CD14-positive monocyte (primary cell): ENCODE results near the gene TTLL8. TPM values are rescaled to one million over a fixed set of nuclear protein-coding genes. Genes with fewer than 3 reads are reported as not detected.

ENCODE experiments used
- DNase-seq, 3 donors: peaks; one replicate each; pipeline ENCODE4 v3.0.0-alpha.2; 2011 to 2022
- H2AFZ ChIP-seq: 2 replicates; pipeline ENCODE4 v1.6.0; 2012; ENCODE audit warnings: mild to moderate bottlenecking, low read depth, low read length, inconsistent platforms; ENCODE audit not compliant: insufficient read depth, poor library complexity, severe bottlenecking
- H3K27ac ChIP-seq, 2 donors: 1 replicate in 1 of 2; 2 replicates in 1 of 2; pipeline ENCODE4 v1.5.1; 2012 to 2013; ENCODE audit warnings: low read length in 2 of 2, control low read depth in 1 of 2, inconsistent platforms in 1 of 2, low read depth in 1 of 2, mild to moderate bottlenecking in 1 of 2
- H3K27me3 ChIP-seq, 2 donors: one replicate each; pipeline versions ENCODE4 v1.6.0 to v1.6.1; 2011 to 2013; ENCODE audit warnings: low read length in 2 of 2; ENCODE audit not compliant: control insufficient read depth in 2 of 2, insufficient read depth in 2 of 2
- H3K36me3 ChIP-seq, 2 donors: replicated peaks in 1 of 2; 1 replicate in 1 of 2; 2 replicates in 1 of 2; pipeline versions ENCODE4 v1.5.1 to v1.6.1; 2012 to 2013; ENCODE audit warnings: low read length in 2 of 2, control low read depth in 1 of 2, inconsistent platforms in 1 of 2, mild to moderate bottlenecking in 1 of 2; ENCODE audit not compliant: insufficient read depth in 2 of 2, control insufficient read depth in 1 of 2
- H3K4me1 ChIP-seq, 2 donors: 1 replicate in 1 of 2; 2 replicates in 1 of 2; pipeline versions ENCODE4 v1.5.1 to v1.6.1; 2012 to 2013; ENCODE audit warnings: low read length in 2 of 2, control low read depth in 1 of 2, inconsistent platforms in 1 of 2, mild to moderate bottlenecking in 1 of 2, moderate library complexity in 1 of 2; ENCODE audit not compliant: insufficient read depth in 2 of 2, control insufficient read depth in 1 of 2
- H3K4me2 ChIP-seq: replicated peaks from 2 replicates; pipeline ENCODE3; 2012; ENCODE audit warnings: low read length, moderate library complexity, mild to moderate bottlenecking; ENCODE audit not compliant: poor library complexity, severe bottlenecking; ENCODE audit errors: extremely low read depth
- H3K4me3 ChIP-seq, 3 experiments: fragments of 200-600 bp in 1 of 3; sonication (generic) in 1 of 3; replicated peaks in 1 of 3; 1 replicate in 2 of 3; 2 replicates in 1 of 3; pipeline ENCODE4 v1.5.1; 2011 to 2013; ENCODE audit warnings: low read length in 3 of 3, mild to moderate bottlenecking in 3 of 3, control low read depth in 2 of 3, low read depth in 2 of 3, inconsistent platforms in 1 of 3, moderate library complexity in 1 of 3
- H3K79me2 ChIP-seq: 2 replicates; pipeline ENCODE4 v1.6.0; 2012; ENCODE audit warnings: mild to moderate bottlenecking, control low read depth, inconsistent platforms, low read length, moderate library complexity; ENCODE audit not compliant: insufficient read depth
- H3K9ac ChIP-seq: 2 replicates; pipeline ENCODE4 v1.6.0; 2017; ENCODE audit warnings: low read length, mild to moderate bottlenecking; ENCODE audit not compliant: insufficient read depth, poor library complexity, severe bottlenecking
- H3K9me3 ChIP-seq, 2 donors: replicated peaks in 1 of 2; 1 replicate in 1 of 2; 2 replicates in 1 of 2; pipeline versions ENCODE4 v1.5.1 to v1.6.1; 2012 to 2013; ENCODE audit warnings: low read length in 2 of 2, control low read depth in 1 of 2; ENCODE audit not compliant: control insufficient read depth in 1 of 2, insufficient read depth in 1 of 2
- H4K20me1 ChIP-seq: 2 replicates; pipeline ENCODE4 v1.6.0; 2012; ENCODE audit warnings: mild to moderate bottlenecking, low read length, control low read depth, moderate library complexity; ENCODE audit not compliant: insufficient read depth
- H3K27ac Mint-ChIP-seq, 7 donors: one replicate each; pipeline ENCODE4 v1.8.0; 2020; ENCODE audit warnings: mild to moderate bottlenecking in 7 of 7, mixed read lengths in 7 of 7, moderate library complexity in 6 of 7, inconsistent platforms in 2 of 7
- H3K27me3 Mint-ChIP-seq, 3 donors: one replicate each; pipeline ENCODE4 v1.8.0; 2021 to 2022; ENCODE audit warnings: low read depth in 3 of 3, mild to moderate bottlenecking in 3 of 3, mixed read lengths in 3 of 3, moderate library complexity in 3 of 3, inconsistent platforms in 1 of 3
- H3K36me3 Mint-ChIP-seq, 2 donors: one replicate each; pipeline ENCODE4 v1.8.0; 2020; ENCODE audit warnings: mixed read lengths in 2 of 2, inconsistent platforms in 1 of 2, mild to moderate bottlenecking in 1 of 2
- H3K4me1 Mint-ChIP-seq: one replicate; pipeline ENCODE4 v1.8.0; 2020; ENCODE audit warnings: mild to moderate bottlenecking, mixed read lengths
- H3K4me3 Mint-ChIP-seq, 2 donors: one replicate each; pipeline ENCODE4 v1.8.0; 2020; ENCODE audit warnings: mild to moderate bottlenecking in 2 of 2, mixed read lengths in 2 of 2, moderate library complexity in 1 of 2
- H3K9me3 Mint-ChIP-seq, 7 donors: one replicate each; pipeline ENCODE4 v1.8.0; 2020 to 2022; ENCODE audit warnings: mixed read lengths in 7 of 7, mild to moderate bottlenecking in 6 of 7, moderate library complexity in 6 of 7, inconsistent platforms in 2 of 7
- CTCF ChIP-seq: fragments of 200-600 bp; IDR thresholded peaks from one replicate; pipeline ENCODE4 v1.8.0; 2022; ENCODE audit warnings: antibody characterized with exemption, mild to moderate bottlenecking
- WGBS: methylation state at CpG from one replicate; pipeline ENCODE4 v1.1.5; 2013; ENCODE audit warnings: missing lambda C conversion rate; ENCODE audit not compliant: insufficient coverage; 5-methylcytosine and 5-hydroxymethylcytosine counted together
- intact Hi-C, 2 donors: fragments of 100-400 bp; cut with micrococcal nuclease; formaldehyde crosslinking; loops; one replicate each; pipeline versions ENCODE4 v1.15.0 to v1.15.1; 2023
- polyA plus RNA-seq, 3 donors: library from polyadenylated mRNA; depleted of rRNA in 1 of 3; unstranded in 2 of 3; stranded (reverse) in 1 of 3; fragments of 300-500 nt in 2 of 3; fragments of >200 nt in 1 of 3; fragmentation: Illumina TruSeq in 2 of 3; gene quantifications; 1 replicate in 2 of 3; 2 replicates in 1 of 3; pipeline ENCODE4 v1.2.3, GENCODE V29; 2012 to 2021

Gene TTLL8
- polyA plus RNA-seq, 3 donors, result not detected

GRCh38 chr22:50019316-50019715, 38.8 kb downstream of the TTLL8 start:
- Histone ChIP-seq H4K20me1 (no peaks in the 10 kb centered on the region), H3K4me1 (no peaks in the 10 kb centered on the region), H3K9ac (no peak overlapping the region), H3K4me2 (no peak overlapping the region), H3K36me3 (no peaks in the 10 kb centered on the region), H3K9me3 (peaks cover 5 to 7% of the 10 kb centered on the region in 2 donors), H3K4me3 (no peak overlapping the region), H2AFZ (no peak overlapping the region), H3K27ac (no peak overlapping the region), H3K27me3 (peaks cover 5 to 40% of the 10 kb centered on the region in 2 donors), H3K79me2 (no peaks in the 10 kb centered on the region)
- Mint-ChIP-seq H3K4me3 (no peak overlapping the region), H3K4me1 (peaks cover 6% of the 10 kb centered on the region), H3K36me3 (no peaks in the 10 kb centered on the region), H3K9me3 (peaks cover 0 to 6% (median 0%) of the 10 kb centered on the region in 7 donors), H3K27ac (no peak overlapping the region), H3K27me3 (peaks cover 25 to 46% (median 43%) of the 10 kb centered on the region in 3 donors)
- 86% methylated on average over 2 of the region's 3 CpGs for WGBS
- intact Hi-C loops, result no loop called here
- no peak for DNase-seq
- no peak for TF ChIP-seq CTCF

- Histone ChIP-seq H3K36me3 (no peaks in the 10 kb centered on the region), H3K79me2 (no peaks in the 10 kb centered on the region), H3K4me1 (no peaks in the 10 kb centered on the region), H3K9ac (no peak overlapping the region), H2AFZ (no peak overlapping the region), H3K4me3 (no peak overlapping the region), H3K9me3 (peaks cover 5 to 7% of the 10 kb centered on the region in 2 donors), H4K20me1 (no peaks in the 10 kb centered on the region), H3K27me3 (peaks cover 7 to 46% of the 10 kb centered on the region in 2 donors), H3K27ac (no peak overlapping the region), H3K4me2 (no peak overlapping the region)
- H3K9me3 Mint-ChIP-seq, result peaks cover 0 to 4% (median 0%) of the 10 kb centered on the region in 7 donors
- no peak overlapping the region for H3K27ac Mint-ChIP-seq
- WGBS, result 57% methylated on average over 5 of the region's 11 CpGs
- no peak for TF ChIP-seq CTCF
- H3K36me3 Mint-ChIP-seq, result no peaks in the 10 kb centered on the region
- H3K27me3 Mint-ChIP-seq, result peaks cover 30 to 50% (median 48%) of the 10 kb centered on the region in 3 donors
- no peak for DNase-seq
- H3K4me1 Mint-ChIP-seq, result peaks cover 6% of the 10 kb centered on the region
- no peak overlapping the region for H3K4me3 Mint-ChIP-seq
- intact Hi-C loops, result no loop called here
Observed at GRCh38 chr22:50018608-50019285, 39.4 kb downstream of the TTLL8 start.
